Measurements from ENCODE around the gene DYNC1I2.
"Not testable (repeated sequence)": the region's sequence is repeated elsewhere in the genome, so short reads cannot be mapped to it uniquely, and the experiment has no call there.

GRCh38 chr2:171774581-171774980 lies 87.3 kb downstream of the DYNC1I2 start:
- not testable (repeated sequence) for TF ChIP-seq POLR2AphosphoS5 (IDR thresholded peaks at IDR 0.05; ENCODE audit: borderline replicate concordance, low read depth, low read length); EZH2 (IDR thresholded peaks at IDR 0.05)
